HUES48 (cell line): ENCODE data around the gene SPPL3.

Experiments
- H3K27ac ChIP-seq: one replicate; pipeline ENCODE4 v1.7.0; 2013; ENCODE audit warnings: low read depth, low read length, inconsistent platforms
- H3K27me3 ChIP-seq: 2 replicates; pipeline ENCODE4 v1.6.1; 2013; ENCODE audit warnings: mild to moderate bottlenecking, low read length; ENCODE audit not compliant: control insufficient read depth, insufficient read depth
- H3K36me3 ChIP-seq: 2 replicates; pipeline ENCODE4 v1.6.1; 2013; ENCODE audit warnings: low read length; ENCODE audit not compliant: control insufficient read depth, insufficient read depth
- H3K4me1 ChIP-seq: 2 replicates; pipeline ENCODE4 v1.6.1; 2013; ENCODE audit warnings: mild to moderate bottlenecking, low read length; ENCODE audit not compliant: control insufficient read depth, insufficient read depth
- H3K4me3 ChIP-seq: 2 replicates; pipeline ENCODE4 v1.5.1; 2013; ENCODE audit warnings: mild to moderate bottlenecking, low read depth, low read length
- H3K9ac ChIP-seq: 2 replicates; pipeline ENCODE4 v1.6.1; 2013; ENCODE audit warnings: mild to moderate bottlenecking, low read depth, low read length, moderate library complexity
- H3K9me3 ChIP-seq: 2 replicates; pipeline ENCODE4 v1.6.1; 2013; ENCODE audit warnings: low read length; ENCODE audit not compliant: control insufficient read depth, insufficient read depth

Gene SPPL3

DNA sequence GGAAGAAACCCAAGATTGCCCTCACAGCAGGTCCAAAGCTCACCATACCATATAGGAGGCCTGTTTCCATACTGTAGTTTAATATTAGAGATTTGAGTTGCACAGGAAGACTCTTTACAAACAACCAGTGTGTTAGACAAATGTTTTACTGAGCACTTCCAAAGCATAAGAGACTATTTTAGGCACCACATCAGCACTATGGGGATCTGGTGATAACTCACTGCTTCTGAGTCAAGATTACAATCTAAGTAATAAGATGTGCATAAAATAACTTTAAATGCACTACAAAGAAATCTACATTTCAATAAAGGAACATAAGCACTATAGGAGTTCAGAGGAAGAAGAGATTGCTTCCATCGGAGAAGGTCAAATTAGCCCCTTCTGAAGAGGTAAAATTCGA, 71.4 kb downstream of the SPPL3 start:
- H3K27ac ChIP-seq, result no peak overlapping the region
- H3K36me3 ChIP-seq, result no peaks in the 10 kb centered on the region
- H3K27me3 ChIP-seq, result no peaks in the 10 kb centered on the region
- H3K9me3 ChIP-seq, result no peaks in the 10 kb centered on the region
- no peak overlapping the region for H3K9ac ChIP-seq
- H3K4me3 ChIP-seq, result no peak overlapping the region
- peaks cover 16% of the 10 kb centered on the region; the same call in 1 of the 2 replicates for H3K4me1 ChIP-seq

DNA sequence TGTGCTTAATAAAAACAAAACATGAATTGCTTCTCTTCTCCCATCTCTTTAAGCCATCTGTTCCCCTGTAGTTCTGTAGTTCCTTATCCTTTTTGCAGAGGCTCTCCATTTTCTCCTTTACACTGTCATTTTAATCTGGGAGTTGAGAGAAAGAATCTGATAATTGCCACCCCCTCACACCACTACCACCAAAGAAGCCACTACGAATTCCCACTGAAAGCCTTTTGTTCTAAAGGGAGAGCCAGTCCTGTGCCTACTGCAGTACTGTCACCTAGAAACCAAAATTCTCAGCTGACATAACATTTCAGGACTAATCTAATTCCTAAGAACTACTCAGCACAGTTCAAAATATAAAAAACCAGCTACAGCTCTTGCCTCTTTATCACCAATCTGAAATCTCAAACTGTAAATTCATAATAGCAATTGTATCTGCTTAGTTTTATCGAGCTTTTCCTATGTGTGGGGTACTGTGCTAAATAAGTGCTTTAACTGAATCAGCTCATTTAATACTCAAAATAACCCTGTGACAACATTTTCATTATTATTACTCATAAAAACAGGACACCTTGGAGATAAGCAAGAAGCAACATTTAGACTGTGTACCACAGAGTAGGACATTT, 72.4 kb downstream of the SPPL3 start:
- Histone ChIP-seq H3K27ac (no peak overlapping the region), H3K4me1 (peaks cover 16% of the 10 kb centered on the region; the same call in 1 of the 2 replicates)

DNA sequence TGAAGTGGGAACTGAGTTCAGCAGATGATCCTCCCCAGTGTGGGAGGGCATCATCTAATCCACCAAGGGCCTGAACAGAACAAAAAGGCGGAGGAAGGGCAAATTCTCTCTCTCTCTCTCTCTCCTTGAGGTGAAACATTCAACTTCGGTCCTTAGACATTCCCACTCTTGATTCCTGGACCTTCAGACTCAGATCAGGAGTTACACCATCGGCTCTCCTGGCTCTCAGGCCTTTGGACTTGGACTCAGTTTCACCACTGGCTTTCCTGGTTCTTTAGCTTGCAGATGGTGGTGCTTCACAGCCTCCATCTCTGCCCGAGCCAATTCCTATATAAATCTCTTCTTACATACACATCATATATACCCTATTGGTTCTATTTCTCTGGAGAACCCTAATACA, 73.2 kb downstream of the SPPL3 start:
- Histone ChIP-seq H3K4me1 (peaks cover 9% of the 10 kb centered on the region; the same call in 1 of the 2 replicates), H3K36me3 (no peaks in the 10 kb centered on the region), H3K4me3 (no peak overlapping the region), H3K9me3 (no peaks in the 10 kb centered on the region), H3K27ac (no peak overlapping the region), H3K9ac (no peak overlapping the region), H3K27me3 (no peaks in the 10 kb centered on the region)

More for the DNA sequence above, 72.4 kb downstream of the SPPL3 start:
- no peak overlapping the region for H3K9ac ChIP-seq
- H3K4me3 ChIP-seq, result no peak overlapping the region
- no peaks in the 10 kb centered on the region for H3K9me3 ChIP-seq
- no peaks in the 10 kb centered on the region for H3K27me3 ChIP-seq
- H3K36me3 ChIP-seq, result no peaks in the 10 kb centered on the region

DNA sequence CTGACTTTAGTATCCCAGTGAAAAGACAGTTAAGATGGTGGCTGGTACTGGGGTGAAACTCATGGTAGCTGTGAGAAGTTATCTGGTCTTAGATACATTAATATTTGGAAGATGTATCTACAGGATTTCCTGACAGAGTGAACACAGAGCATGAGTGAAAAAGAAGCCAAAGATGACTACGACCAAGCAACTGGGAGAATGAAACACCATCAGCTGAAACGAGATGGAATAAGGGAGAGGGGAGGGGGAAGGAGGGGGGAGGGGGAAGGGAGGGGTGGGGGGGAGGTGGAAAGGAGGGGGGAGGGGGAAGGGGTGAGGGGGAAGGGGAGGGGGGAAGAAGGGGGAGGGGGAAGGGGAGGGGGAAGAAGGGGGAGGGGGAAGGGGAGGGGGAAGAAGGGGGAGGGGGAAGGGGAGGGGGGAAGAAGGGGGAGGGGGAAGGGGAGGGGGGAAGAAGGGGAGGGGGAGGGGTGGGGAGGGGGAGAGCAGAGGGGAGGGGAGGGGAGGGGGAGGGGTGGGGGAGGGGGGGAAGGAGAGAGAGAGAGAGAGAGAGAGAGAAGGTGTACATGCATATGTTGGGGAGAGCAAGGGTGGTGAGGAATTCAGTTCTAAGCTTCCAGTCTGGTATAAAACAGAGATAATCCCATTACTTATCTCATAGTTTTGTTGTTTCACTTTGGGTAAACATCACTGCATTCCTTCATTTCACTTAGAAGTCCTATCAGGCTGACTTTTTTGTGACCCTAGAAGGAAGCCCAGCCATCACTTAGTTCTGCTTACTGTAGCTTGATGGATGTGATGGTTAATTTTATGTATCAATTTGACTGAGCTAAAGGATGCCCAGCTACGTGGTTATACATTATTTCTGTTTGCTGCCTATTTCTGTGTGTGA, 73.9 kb downstream of the SPPL3 start:
- H3K27me3 ChIP-seq, result no peaks in the 10 kb centered on the region
- H3K27ac ChIP-seq, result no peak overlapping the region
- peaks cover 10% of the 10 kb centered on the region; the same call in 1 of the 2 replicates for H3K4me1 ChIP-seq
- no peaks in the 10 kb centered on the region for H3K9me3 ChIP-seq
- H3K36me3 ChIP-seq, result no peaks in the 10 kb centered on the region
- no peak overlapping the region for H3K4me3 ChIP-seq
- H3K9ac ChIP-seq, result no peak overlapping the region

DNA sequence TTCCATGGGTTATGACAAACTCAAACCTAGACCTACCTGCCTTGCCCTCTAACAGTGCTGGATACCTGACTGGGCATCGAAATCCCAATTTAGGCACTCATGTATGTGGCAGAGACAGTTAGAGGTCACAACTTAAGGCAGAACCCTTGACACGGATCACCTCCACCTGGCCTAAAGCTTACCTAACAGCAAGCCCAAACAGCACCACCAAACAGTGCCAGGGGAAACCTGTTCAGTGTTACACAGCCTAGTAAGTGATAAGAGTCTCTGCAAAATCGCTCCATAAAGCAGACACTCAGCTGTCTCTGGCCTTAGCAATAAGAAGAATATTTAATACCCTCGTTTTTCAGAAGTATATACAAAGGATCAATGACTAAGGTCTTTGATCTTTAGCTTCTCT, 77.8 kb downstream of the SPPL3 start:
- H3K27me3 ChIP-seq, result no peaks in the 10 kb centered on the region
- peaks cover 23% of the 10 kb centered on the region for H3K4me1 ChIP-seq
- H3K27ac ChIP-seq, result no peak overlapping the region
- no peaks in the 10 kb centered on the region for H3K9me3 ChIP-seq
- no peak overlapping the region for H3K4me3 ChIP-seq
- no peaks in the 10 kb centered on the region for H3K36me3 ChIP-seq
- H3K9ac ChIP-seq, result no peak overlapping the region

DNA sequence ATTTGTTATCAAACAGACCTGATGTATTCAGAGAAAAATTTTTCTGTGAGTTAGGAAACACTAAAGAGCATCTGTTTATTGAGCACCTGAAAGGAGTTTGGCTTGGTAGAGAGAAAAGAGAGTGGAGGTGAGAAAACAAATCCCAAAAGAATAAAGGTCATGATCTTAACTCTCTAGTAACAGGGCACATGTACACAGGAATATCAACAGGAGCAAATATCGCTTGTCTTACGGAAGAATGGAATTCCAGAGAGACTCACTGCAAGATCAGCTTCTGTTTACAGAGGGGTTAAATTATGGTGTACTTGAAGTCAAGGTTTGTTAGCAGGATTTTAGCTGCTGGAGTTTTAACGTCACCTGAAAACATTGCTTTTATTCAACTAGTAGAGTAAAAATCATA, 78.8 kb downstream of the SPPL3 start:
- Histone ChIP-seq H3K36me3 (no peaks in the 10 kb centered on the region), H3K27me3 (no peaks in the 10 kb centered on the region), H3K4me3 (no peak overlapping the region), H3K9me3 (no peaks in the 10 kb centered on the region), H3K9ac (no peak overlapping the region), H3K27ac (no peak overlapping the region), H3K4me1 (peaks cover 23% of the 10 kb centered on the region)

DNA sequence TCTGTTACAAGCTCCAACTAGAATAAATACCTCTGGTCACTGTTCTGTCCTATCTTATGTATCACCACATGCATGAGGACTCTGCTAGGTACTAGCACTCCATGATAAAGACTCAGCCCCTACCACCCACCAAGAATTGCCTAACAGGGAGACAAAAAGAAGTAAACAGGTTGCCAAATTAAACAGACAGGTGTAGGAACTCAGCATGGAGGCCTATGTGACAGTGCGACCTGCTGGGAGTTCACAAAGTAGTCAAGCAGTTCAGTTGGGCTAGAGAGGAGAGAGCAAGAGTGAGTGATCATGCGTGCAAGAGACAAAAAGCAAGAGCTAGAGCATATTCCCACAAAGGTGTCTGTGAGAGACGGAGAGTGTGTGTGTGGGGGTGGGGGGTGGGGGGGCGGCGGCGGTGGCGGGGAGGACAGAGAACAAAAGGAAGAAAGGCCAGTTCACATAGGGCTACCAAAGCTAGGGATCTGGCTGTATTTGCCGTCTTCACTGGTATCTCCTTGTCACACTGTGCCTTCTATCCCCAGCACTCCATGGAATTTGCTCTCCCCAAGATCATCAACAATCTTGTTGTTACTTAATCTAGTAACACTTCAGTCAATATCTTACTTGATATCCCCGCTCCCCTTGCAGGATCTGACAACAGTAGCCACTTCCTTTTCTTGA, 81.2 kb downstream of the SPPL3 start:
- Histone ChIP-seq H3K27me3 (no peaks in the 10 kb centered on the region), H3K4me3 (no peak overlapping the region), H3K27ac (peak overlapping the region; percentile 58), H3K9ac (no peak overlapping the region), H3K9me3 (no peaks in the 10 kb centered on the region), H3K36me3 (no peaks in the 10 kb centered on the region), H3K4me1 (peaks cover 29% of the 10 kb centered on the region)

DNA sequence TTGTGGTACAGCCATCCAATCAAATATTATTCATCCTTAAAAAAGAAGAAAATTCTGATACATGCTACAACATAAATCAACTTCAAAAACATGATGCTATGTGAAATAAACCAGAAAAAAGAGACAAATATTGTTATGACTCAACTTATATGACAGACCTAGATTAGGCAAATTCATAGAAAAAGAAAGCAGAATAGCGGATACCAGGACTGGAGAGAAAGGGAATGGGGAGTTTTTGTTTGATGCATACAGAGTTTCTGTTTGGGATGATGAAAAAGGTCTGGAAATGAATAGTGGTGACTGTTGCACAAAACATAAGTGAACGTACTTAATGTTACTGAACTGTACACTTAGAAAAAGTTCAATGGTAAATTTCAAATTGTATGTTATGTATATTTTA, 82.3 kb downstream of the SPPL3 start:
- no peaks in the 10 kb centered on the region for H3K27me3 ChIP-seq
- no peaks in the 10 kb centered on the region for H3K9me3 ChIP-seq
- no peak overlapping the region for H3K27ac ChIP-seq
- no peak overlapping the region for H3K4me3 ChIP-seq
- no peaks in the 10 kb centered on the region for H3K36me3 ChIP-seq
- H3K9ac ChIP-seq, result no peak overlapping the region
- peaks cover 31% of the 10 kb centered on the region for H3K4me1 ChIP-seq

DNA sequence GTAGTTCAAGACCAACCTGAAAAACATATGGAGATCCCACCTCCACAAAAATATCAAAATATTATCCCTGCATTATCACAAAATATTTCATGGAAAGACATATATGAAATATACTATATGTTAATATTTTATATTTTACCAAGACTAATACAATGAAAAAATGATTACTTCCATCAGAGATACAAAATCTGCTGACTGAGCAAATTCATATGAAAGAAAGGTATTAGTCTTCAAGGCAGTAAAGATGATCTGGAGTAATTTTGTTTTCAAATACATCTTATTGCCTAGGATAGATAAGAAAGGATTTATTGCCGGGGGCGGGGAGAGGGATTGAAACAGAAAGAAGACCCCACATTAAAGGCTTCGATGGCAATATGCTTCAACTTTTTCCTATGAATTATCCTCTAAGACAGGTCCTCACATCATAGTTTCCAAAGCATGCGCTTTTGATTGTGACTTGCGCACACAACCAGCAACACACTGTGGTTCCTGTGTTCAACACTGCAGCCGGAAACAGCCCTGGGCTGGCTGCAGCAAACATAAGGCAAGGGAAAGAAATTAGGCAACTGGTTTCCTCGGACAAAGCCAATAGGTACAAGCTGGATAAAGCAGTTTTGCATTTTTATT, 83.2 kb downstream of the SPPL3 start:
- H3K27ac ChIP-seq, result no peak overlapping the region
- peaks cover 31% of the 10 kb centered on the region for H3K4me1 ChIP-seq
- no peaks in the 10 kb centered on the region for H3K36me3 ChIP-seq
- no peak overlapping the region for H3K4me3 ChIP-seq
- no peak overlapping the region for H3K9ac ChIP-seq
- H3K27me3 ChIP-seq, result no peaks in the 10 kb centered on the region
- H3K9me3 ChIP-seq, result no peaks in the 10 kb centered on the region

DNA sequence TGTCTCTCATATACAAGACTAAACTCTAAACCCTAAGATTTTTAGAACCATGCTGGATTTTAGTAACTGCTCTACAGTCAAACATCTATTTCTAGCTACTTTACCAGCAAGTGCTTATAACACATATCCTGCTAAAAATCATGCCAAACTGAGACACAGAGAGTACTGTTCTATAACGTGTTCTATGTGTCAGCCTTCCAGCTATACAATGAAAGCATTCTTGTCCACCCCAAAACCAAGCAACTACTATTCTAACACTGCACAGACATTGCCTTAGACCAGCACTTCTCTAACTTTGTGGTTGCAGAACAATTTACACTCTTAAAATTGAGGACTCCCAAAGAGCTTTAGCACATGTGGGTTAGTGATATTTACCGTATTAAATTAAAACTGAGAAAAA, 85.7 kb downstream of the SPPL3 start:
- Histone ChIP-seq H3K4me1 (peaks cover 21% of the 10 kb centered on the region), H3K9me3 (no peaks in the 10 kb centered on the region), H3K36me3 (no peaks in the 10 kb centered on the region), H3K27ac (peak overlapping the region; percentile 33), H3K9ac (no peak overlapping the region), H3K27me3 (no peaks in the 10 kb centered on the region), H3K4me3 (no peak overlapping the region)
